Measurements from ENCODE around the gene JUP. TPM values are rescaled to one million over a fixed set of nuclear protein-coding genes. Genes with fewer than 3 reads are reported as not detected.

JUP gene
- total and polyA plus RNA-seq, 2 of the 13 experiments (the other 11 are each of a cell fraction or from before 2014, with no cell fraction given) = 12.1 to 20.6 TPM

GRCh38 chr17:41777157-41777573 is 9.3 kb downstream of the JUP start (continued):
- TF ChIP-seq HMGXB4 (CRISPR knock-in tag; IDR thresholded peaks at IDR 0.05; ENCODE audit: borderline replicate concordance in 1 of 2, low read depth in 1 of 2) (peak in 1 of 2 experiments; percentile 39; a peak in 3 of 4 replicates), SP4 (CRISPR knock-in tag; IDR thresholded peaks at IDR 0.05) (peak; percentile 38; the same call in 1 of the 2 replicates), ZNF724P (CRISPR knock-in tag; IDR thresholded peaks at IDR 0.05; ENCODE audit: borderline replicate concordance) (peak; percentile 38; the same call in 1 of the 2 replicates), ZNF234 (CRISPR knock-in tag; conservative IDR thresholded peaks at IDR 0.05) (no peak), PRDM4 (CRISPR knock-in tag; IDR thresholded peaks at IDR 0.05; ENCODE audit: borderline replicate concordance) (no peak), SMARCC2 (IDR thresholded peaks at IDR 0.05) (no peak), TAF1 (CRISPR knock-in tag; IDR thresholded peaks at IDR 0.05) (peak; percentile 51; the same call in 1 of the 2 replicates), HOXA3 (CRISPR knock-in tag; IDR thresholded peaks at IDR 0.05) (0 out of 2 replicates have a peak, but pooled peaks have one; percentile 0), ZFP91 (CRISPR knock-in tag; IDR thresholded peaks at IDR 0.05; ENCODE audit: borderline replicate concordance) (peak; percentile 68), ZBTB42 (CRISPR knock-in tag; IDR thresholded peaks at IDR 0.05) (peak; percentile 70), NFIC (IDR thresholded peaks at IDR 0.05; ENCODE audit: low read length) (no peak), POLR2G (IDR thresholded peaks at IDR 0.05; ENCODE audit: low read depth, low read length) (no peak; the same call in 1 of the 2 replicates), GATAD1 (CRISPR knock-in tag; IDR thresholded peaks at IDR 0.05) (0 out of 2 replicates have a peak, but pooled peaks have one; percentile 22), GABPB1 (CRISPR knock-in tag; IDR thresholded peaks at IDR 0.05) (peak; percentile 38; the same call in 1 of the 2 replicates), SNAI1 (CRISPR knock-in tag; IDR thresholded peaks at IDR 0.05; ENCODE audit: borderline replicate concordance) (no peak), ZNF607 (CRISPR knock-in tag; IDR thresholded peaks at IDR 0.05; ENCODE audit: borderline replicate concordance) (0 out of 2 replicates have a peak, but pooled peaks have one; percentile 32), ZBTB21 (CRISPR knock-in tag; IDR thresholded peaks at IDR 0.05) (0 out of 2 replicates have a peak, but pooled peaks have one; percentile 12)
